ENCODE results near the gene SYS1. TPM values are rescaled to one million over a fixed set of nuclear protein-coding genes. Genes with fewer than 3 reads are reported as not detected.

The SYS1 gene
- total and polyA plus RNA-seq, 2 donors (not counting 3 experiments of a cell fraction or from before 2014, with no cell fraction given): 27.4 to 79.6 TPM

- Histone ChIP-seq H2AFZ (ENCODE audit: low read depth, low read length) (no peak overlapping the region), H3K79me2 (ENCODE audit: control insufficient read depth, insufficient read depth, low read length) (peaks cover 66% of the 10 kb centered on the region), H3K36me3 (ENCODE audit: control insufficient read depth in 2 of 2, extremely low read depth in 1 of 2, insufficient read depth in 2 of 2, low read length in 2 of 2) (peaks cover 0 to 2% of the 10 kb centered on the region in 2 experiments), H3K4me2 (ENCODE audit: insufficient read depth, low read length) (peak overlapping the region; percentile 74), H3K9me1 (replicated peaks; ENCODE audit: control insufficient read depth, extremely low read depth, insufficient read depth, low read length) (no peaks in the 10 kb centered on the region), H3K9me3 (replicated peaks; ENCODE audit: control insufficient read depth, insufficient read depth, low read length) (no peaks in the 10 kb centered on the region), H3K27me3 (ENCODE audit: control insufficient read depth in 2 of 2, insufficient read depth in 2 of 2, low read length in 2 of 2) (no peaks in the 10 kb centered on the region), H3K4me3 (replicated peaks in 1 of 3; ENCODE audit: insufficient read depth in 1 of 3, low read depth in 1 of 3, low read length in 3 of 3) (no peak overlapping the region), H3K4me1 (ENCODE audit: control insufficient read depth, extremely low read depth, insufficient read depth, low read length) (peaks cover 64% of the 10 kb centered on the region), H3K27ac (ENCODE audit: insufficient read depth, low read depth, low read length) (peak overlapping the region; percentile 92), H3K9ac (replicated peaks; ENCODE audit: extremely low read depth, insufficient read depth, low read length) (no peak overlapping the region), H4K20me1 (replicated peaks; ENCODE audit: control insufficient read depth, extremely low read depth, insufficient read depth, low read length) (no peaks in the 10 kb centered on the region)
- dilution Hi-C loops (cut with MboI; ENCODE audit: extremely low pct_ligation_motif_present, low sequenced_read_pairs) (no loop called here), intact Hi-C loops (cut with micrococcal nuclease) (loop anchor here (10.0 kb wide), 1 partner anchor 569 kb away; the partner anchor contains the start of gene PLTP)
- FAIRE-seq: peak; percentile 66
- TF ChIP-seq POLR2A (IDR thresholded peaks at IDR 0.05; ENCODE audit: low read depth, low read length) (no peak), MYC (IDR thresholded peaks at IDR 0.05; ENCODE audit: low read depth, low read length) (no peak), FOS (IDR thresholded peaks at IDR 0.05; ENCODE audit: borderline replicate concordance, insufficient read depth, low read length) (no peak), JUN (IDR thresholded peaks at IDR 0.05; ENCODE audit: borderline replicate concordance, insufficient read depth, insufficient read length, low read depth) (no peak), CTCF (IDR thresholded peaks at IDR 0.05; ENCODE audit: extremely low read depth in 1 of 2, insufficient read depth in 1 of 2, low read depth in 1 of 2, low read length in 2 of 2) (no peak), POLR2AphosphoS5 (IDR thresholded peaks at IDR 0.05; ENCODE audit: insufficient read depth, low read depth, low read length) (no peak), GATA2 (IDR thresholded peaks at IDR 0.05; ENCODE audit: insufficient read depth, insufficient read length, low read depth, low read length) (no peak)
- no peak for DNase-seq (ENCODE audit: low read depth, low spot score)
- BruUV-seq (replicated peaks): no TSS peak
- ChIA-PET POLR2A (interaction anchor here (0.9 to 2.7 kb wide), 3 partner anchors 12 to 18 kb away, joined by 5 to 12 read pairs (median 9); partner anchors contain the start of gene SYS1), CTCF (interaction anchor here (0.6 to 4.7 kb wide), 11 partner anchors 17 to 221 kb away, joined by 3 to 28 read pairs (median 4); partner anchors contain the start of gene SYS1)
Measured at GRCh38 chr20:45345104-45345936, 17.6 kb upstream of the SYS1 start.
